ENCODE results near the gene SLAIN2.

- TF ChIP-seq CTCF (IDR thresholded peaks at IDR 0.05), result no peak
- TF ChIP-seq POLR2A (IDR thresholded peaks at IDR 0.05), result no peak
These were observed 79.8 kb downstream of the SLAIN2 start for GRCh38 chr4:48421101-48421500.
